HG02610 (cell line): ENCODE measurements around the gene PRKD2.
"Not testable (repeated sequence)": the region's sequence is repeated elsewhere in the genome, so short reads cannot be mapped to it uniquely, and the experiment has no call there.

Source experiments
- ATAC-seq: cut with Tn5 transposase; IDR thresholded peaks from one replicate; pipeline ENCODE4 v1.9.1; 2021; ENCODE audit warnings: mild to moderate bottlenecking, moderate library complexity; ENCODE audit not compliant: unreplicated experiment

PRKD2 gene

GRCh38 chr19:46717034-46717715 is at the start of gene PRKD2:
PRKD2 (minus strand) TSS chr19:46717114; CDS start chr19:46716370, 744 bp downstream.
- ATAC-seq: no peak

DNA sequence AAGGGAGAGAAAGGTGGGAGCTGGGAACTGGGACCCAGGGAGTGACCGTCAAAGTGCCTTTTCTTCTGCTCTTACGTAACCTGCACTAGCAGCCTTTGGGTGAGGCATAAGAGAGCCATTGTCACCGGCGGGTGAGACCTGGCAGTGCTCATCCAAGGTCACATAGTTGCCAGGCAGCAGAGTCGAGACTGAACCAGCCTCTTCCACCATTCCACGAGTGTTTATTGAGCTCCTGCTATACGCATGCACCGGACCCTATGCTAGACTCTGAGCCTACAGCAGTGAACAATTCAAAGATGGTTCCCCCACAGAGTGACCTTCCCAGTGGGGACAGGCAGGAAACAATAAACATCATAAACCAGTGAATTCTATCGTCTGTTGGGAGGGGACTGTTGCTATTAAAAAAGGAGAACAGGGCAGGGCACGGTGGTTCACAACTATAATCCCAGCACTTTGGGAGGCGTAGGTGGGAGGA is 47.9 kb upstream of the PRKD2 start:
- ATAC-seq: no peak

- no peak for ATAC-seq
Measured at GRCh38 chr19:46762245-46762890, 45.5 kb upstream of the PRKD2 start.

- no peak for ATAC-seq
Measured at GRCh38 chr19:46761418-46761831, 44.5 kb upstream of the PRKD2 start.

DNA sequence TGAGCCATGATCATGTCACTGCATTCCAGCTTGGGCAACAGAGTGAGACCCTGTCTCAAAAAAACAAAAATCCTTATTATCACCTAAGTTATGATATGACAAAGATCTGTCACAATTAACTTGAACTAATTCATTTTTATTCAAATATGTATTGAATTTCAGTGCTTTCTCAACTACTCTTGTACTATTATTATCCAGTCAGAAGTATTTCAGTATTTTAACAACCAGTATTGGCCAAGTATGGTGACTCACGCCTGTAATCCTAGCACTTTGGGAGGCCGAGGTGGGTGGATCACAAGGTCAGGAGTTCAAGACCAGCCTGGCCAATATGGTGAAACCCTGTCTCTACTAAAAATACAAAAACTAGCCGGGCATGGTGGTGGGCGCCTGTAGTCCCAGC is 44.0 kb upstream of the PRKD2 start:
- not testable (repeated sequence) for ATAC-seq

DNA sequence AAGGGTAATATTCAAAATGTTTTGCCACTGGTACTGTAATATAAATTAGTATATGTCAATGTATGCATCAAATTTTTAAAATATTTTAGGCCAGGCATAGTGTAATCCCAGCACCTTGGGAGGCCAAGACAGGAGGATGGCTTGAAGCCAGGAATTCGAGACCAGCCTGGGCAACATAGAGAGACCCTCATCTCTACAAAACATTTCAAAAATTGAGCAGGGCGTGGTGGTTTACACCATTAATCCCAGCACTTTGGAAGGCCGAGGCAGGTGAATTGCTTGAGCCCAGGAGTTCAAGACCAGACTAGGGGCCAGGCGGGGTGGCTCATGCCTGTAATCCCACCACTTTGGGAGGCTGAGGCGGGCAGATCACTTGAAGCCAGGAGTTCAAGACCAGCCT is 43.4 kb upstream of the PRKD2 start:
- ATAC-seq: no peak

GRCh38 chr19:46759817-46760333 is 43.0 kb upstream of the PRKD2 start:
- no peak for ATAC-seq

GRCh38 chr19:46759206-46759605 is 42.3 kb upstream of the PRKD2 start:
- no peak for ATAC-seq

DNA sequence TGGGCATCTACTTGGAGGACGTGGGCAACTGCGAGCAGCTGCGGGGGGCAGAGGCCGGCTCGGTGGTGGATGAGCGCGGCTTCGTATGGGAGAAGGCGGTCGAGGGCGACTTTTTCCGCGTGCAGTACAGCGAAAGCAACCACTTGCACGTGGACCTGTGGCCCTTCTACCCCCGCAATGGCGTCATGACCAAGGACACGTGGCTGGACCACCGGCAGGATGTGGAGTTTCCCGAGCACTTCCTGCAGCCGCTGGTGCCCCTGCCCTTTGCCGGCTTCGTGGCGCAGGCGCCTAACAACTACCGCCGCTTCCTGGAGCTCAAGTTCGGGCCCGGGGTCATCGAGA is 39.6 kb upstream of the PRKD2 start:
- ATAC-seq: no peak

GRCh38 chr19:46755853-46756543 is 39.1 kb upstream of the PRKD2 start:
- no peak for ATAC-seq

GRCh38 chr19:46755077-46755852 is 38.4 kb upstream of the PRKD2 start:
- no peak for ATAC-seq

GRCh38 chr19:46753420-46754155 is 36.7 kb upstream of the PRKD2 start:
- no peak for ATAC-seq

DNA sequence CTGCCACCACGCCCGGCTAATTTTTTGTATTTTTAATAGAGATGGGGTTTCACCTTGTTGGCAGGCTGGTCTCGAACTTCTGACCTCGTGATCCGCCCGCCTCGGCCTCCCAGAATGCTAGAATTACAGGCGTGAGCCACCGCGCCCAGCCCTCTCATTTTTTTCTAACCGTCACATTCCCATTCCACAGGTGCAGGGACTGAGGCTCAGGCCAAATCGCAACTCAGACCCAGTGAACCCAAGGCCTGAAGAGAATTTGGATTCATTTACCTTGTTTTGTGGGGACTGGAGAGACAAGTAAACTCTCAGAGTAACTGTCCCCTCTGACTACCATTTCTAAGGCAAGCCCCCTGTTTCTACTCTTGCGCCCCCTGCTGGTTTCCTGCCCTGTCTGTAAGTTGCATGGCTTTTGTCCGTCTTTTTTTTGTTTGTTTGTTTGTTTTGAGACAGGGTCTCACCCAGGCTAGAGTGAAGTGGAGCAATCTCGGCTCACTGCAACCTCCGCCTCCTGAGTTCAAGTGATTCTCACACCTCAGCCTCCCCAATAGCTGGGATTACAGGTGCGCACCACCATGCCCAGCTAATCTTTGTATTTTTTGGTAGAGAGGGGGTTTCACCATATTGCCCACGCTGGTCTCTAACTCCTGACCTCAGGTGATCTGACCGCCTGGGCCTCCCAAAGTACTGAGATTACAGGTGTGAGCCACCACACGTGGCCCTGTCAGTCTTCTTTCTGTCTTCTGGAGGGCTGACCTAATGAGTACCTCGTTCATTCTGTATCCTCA is 31.6 kb upstream of the PRKD2 start:
- ATAC-seq: no peak

DNA sequence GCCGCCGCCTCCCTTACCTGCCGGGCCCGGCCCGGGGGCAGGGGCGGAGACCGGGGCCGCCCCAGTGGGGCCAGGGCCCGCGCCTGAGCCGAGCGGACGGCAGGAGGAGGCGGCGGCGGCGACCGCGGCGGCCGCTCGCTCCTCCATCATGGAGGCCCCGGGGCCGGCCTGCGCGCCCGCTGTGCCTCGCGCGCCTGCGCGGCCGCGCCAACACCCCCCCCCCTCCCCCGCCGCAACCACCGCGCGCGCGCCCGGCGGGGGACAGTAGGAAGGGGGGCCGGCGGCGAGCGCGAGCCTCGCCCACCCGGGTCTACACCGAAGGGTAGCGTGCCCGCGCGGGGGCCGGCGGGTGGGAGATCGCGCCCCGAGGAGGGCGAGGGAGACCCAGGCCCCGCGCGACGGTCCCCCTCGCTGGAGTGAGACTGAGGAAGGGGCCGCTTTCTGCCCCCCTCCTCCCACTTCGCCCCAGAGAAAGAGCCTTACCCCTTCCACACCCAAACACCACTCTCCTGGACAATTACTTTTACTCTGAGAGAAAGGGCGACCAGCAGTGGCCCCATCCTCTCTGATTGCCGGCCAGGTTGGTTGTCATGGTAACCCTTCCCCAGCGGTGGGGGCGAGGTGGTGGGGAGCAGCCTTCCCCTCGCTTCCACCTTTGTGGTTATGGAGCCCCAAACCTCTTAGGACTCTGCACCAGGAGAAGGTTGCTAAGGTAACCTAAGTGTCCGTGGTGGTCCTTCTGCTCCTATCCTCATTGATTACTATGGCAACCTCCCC is 29.6 kb upstream of the PRKD2 start, which contains the start of gene STRN4:
Gene STRN4, minus strand, starts transcription at position 170 of the 777 bp plus-strand sequence. Its CDS starts 20 bp downstream, at position 150.
- ATAC-seq: peak; percentile 40

DNA sequence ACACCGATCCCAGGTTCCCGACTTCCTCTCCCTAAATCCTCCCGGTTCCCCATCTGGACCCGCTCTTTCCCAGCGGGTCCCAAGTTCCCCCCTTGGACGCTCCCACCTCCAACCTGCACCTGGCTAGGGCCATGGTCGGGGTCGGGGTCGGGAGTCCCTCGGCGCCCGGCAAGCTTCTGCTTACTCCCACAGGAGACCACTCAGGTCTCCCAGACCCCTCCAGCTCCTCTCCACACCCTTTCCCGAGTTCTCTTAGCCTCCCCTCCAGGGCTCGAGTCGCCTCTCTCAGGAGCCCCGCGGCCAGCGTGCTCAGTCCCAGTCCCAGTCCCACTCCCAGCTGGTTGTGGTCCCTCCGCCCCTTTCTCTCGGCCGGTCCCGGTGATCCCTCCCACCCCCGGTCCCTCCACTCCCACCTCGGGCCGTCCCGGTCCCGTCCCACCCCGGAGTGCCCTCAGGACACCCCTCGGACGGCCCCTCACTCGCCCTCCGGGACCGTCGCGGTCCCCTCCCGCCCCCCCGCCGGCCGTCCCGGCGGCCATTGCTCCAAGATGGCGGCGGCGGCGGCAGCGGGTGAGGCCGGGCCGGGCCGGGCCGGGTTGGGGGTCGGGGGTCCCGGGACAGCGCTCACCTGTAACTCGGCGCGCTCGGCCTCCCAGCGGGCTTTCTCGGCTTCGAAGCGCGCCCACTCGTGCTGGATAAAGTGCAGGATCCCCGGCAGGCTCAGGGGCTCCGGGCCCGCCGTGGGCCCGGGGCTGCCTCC is 28.8 kb upstream of the PRKD2 start, which contains the start of gene FKRP:
Gene FKRP, plus strand, starts transcription at position 537 of the 760 bp plus-strand sequence. CDS start 9,394 bp downstream, outside the sequence.
- ATAC-seq: peak; percentile 34

GRCh38 chr19:46745030-46745429 is 28.1 kb upstream of the PRKD2 start:
- ATAC-seq: no peak

DNA sequence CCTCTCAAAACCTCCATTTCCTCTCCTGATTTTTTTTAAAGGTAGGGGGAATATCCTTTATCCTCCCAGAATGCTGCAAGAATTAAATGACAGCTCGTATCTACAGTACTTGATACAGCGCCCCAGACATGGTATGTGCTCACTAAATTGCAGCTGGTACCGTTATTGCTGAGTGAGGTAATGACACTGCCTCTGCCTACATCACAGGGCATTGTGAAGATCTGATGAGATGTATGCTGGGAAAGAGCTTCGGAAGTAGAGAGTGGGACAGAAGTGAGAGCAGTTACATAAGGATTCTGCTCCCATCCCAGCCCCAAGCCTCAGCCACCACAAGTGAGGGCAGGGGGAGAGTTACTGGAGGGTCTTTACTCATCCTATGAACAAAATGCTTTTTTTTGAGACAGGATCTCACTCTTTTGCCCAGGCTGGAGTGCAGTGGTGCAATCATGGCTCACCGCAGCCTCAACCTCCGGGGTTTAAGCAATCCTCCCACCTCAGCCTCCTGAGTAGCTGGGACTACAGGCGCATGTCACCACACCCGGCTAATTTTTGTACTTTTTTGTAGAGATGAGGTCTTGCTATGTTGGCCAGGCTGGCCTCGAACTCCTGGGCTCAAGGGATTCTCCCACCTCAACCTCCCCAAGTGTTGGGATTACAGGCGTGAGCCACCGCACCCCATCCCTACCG is 27.2 kb upstream of the PRKD2 start:
- no peak for ATAC-seq
